Suprapubic skin (tissue), 4 donors: Measurements from ENCODE around the gene NMB. TPM values are rescaled to one million over a fixed set of nuclear protein-coding genes. Genes with fewer than 3 reads are reported as not detected.
"Not testable (repeated sequence)": the region's sequence is repeated elsewhere in the genome, so short reads cannot be mapped to it uniquely, and the experiment has no call there.

Source experiments
- DNase-seq, 2 donors: peaks; one replicate each; pipeline ENCODE4 v3.0.0-alpha.2; 2019; ENCODE audit warnings: low spot score in 2 of 2
- H3K27ac ChIP-seq: fragments of 200-600 bp; sonication (generic); one replicate; pipeline ENCODE4 v1.5.1; 2019
- H3K27me3 ChIP-seq: fragments of 200-600 bp; sonication (generic); one replicate; pipeline ENCODE4 v1.5.1; 2019
- H3K36me3 ChIP-seq: fragments of 200-600 bp; sonication (generic); one replicate; pipeline ENCODE4 v1.5.1; 2019
- H3K4me1 ChIP-seq: fragments of 200-600 bp; sonication (generic); one replicate; pipeline ENCODE4 v1.5.1; 2019
- H3K4me3 ChIP-seq: fragments of 200-600 bp; sonication (generic); one replicate; pipeline ENCODE4 v1.5.1; 2019; ENCODE audit warnings: mild to moderate bottlenecking
- H3K9me3 ChIP-seq: fragments of 200-600 bp; sonication (generic); one replicate; pipeline ENCODE4 v1.5.1; 2019
- CTCF ChIP-seq, 2 donors: fragments of 200-600 bp in 1 of 2; fragments of 450-650 bp in 1 of 2; sonication (generic) in 1 of 2; IDR thresholded peaks; one replicate each; pipeline ENCODE4 v1.5.1; 2016 to 2019; ENCODE audit warnings: antibody characterized with exemption in 2 of 2, mild to moderate bottlenecking in 1 of 2, moderate library complexity in 1 of 2
- EP300 ChIP-seq: sonication (generic); formaldehyde crosslinking; IDR thresholded peaks from one replicate; pipeline ENCODE4 v1.6.1; 2017; ENCODE audit warnings: antibody characterized with exemption
- POLR2A ChIP-seq, 2 donors: fragments of 450-650 bp; IDR thresholded peaks; one replicate each; pipeline ENCODE4 v1.6.1; 2017; ENCODE audit warnings: antibody characterized with exemption in 2 of 2, mild to moderate bottlenecking in 2 of 2, moderate library complexity in 2 of 2
- POLR2AphosphoS5 ChIP-seq, 3 donors: sonication (generic); formaldehyde crosslinking; IDR thresholded peaks; one replicate each; pipeline ENCODE4 v1.6.1; 2017; ENCODE audit warnings: antibody characterized with exemption in 3 of 3
- WGBS: methylation state at CpG from one replicate; pipeline ENCODE4 v1.1.5; 2018; 5-methylcytosine and 5-hydroxymethylcytosine counted together
- total RNA-seq, 4 donors: library from RNA; depleted of rRNA; stranded (reverse); fragments of >200 nt; gene quantifications; one replicate each; pipeline ENCODE4 v1.1.0, GENCODE V29; 2016

NMB gene
- total RNA-seq, 4 donors from 2014 or later, result 2.2 to 6.7 (median 3.5) TPM

- Histone ChIP-seq H3K27ac (no peak overlapping the region), H3K4me1 (peaks cover 4% of the 10 kb centered on the region), H3K27me3 (no peaks in the 10 kb centered on the region), H3K36me3 (no peaks in the 10 kb centered on the region), H3K9me3 (no peaks in the 10 kb centered on the region), H3K4me3 (no peak overlapping the region)
- TF ChIP-seq POLR2A (IDR thresholded peaks at IDR 0.05) (no peak), CTCF (IDR thresholded peaks at IDR 0.05) (no peak), EP300 (no peak), POLR2AphosphoS5 (IDR thresholded peaks at IDR 0.05) (no peak)
- 31% methylated on average over 1 of the region's 1 CpG for WGBS
- no peak for DNase-seq
Observed at GRCh38 chr15:84697236-84697990, 39.4 kb upstream of the NMB start.

- no peak overlapping the region for H3K27ac ChIP-seq
- H3K4me1 ChIP-seq, result peaks cover 4% of the 10 kb centered on the region
Observed at GRCh38 chr15:84696757-84697156, 38.8 kb upstream of the NMB start.

DNA sequence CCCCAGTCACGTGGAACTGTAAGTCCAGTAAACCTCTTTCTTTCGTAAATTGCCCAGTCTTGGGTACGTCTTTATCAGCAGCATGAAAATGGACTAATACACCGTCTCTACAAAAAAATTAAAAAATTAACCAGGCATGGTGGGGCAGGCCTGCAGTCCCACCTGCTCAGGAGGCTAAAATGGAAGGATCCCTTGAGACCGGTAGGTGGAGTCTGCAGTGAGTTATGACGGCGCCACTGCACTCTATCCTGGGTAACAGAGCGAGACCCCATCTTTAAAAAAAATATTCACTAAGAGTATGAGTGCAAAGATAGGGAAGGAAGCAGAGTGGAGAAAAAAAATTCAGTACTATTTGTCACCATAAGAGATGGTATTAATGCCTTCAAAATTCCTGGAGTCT, 32.3 kb upstream of the NMB start:
- Histone ChIP-seq H3K9me3 (no peaks in the 10 kb centered on the region), H3K4me3 (no peak overlapping the region), H3K27ac (no peak overlapping the region), H3K4me1 (no peaks in the 10 kb centered on the region), H3K27me3 (no peaks in the 10 kb centered on the region), H3K36me3 (peaks cover 34% of the 10 kb centered on the region)
- no peak for DNase-seq
- WGBS, result 98% methylated on average over 8 of the region's 8 CpGs
- TF ChIP-seq POLR2AphosphoS5 (IDR thresholded peaks at IDR 0.05), result no peak
- no peak for TF ChIP-seq POLR2A (IDR thresholded peaks at IDR 0.05)
- TF ChIP-seq EP300, result no peak
- TF ChIP-seq CTCF (IDR thresholded peaks at IDR 0.05), result no peak

More at GRCh38 chr15:84696757-84697156, 38.8 kb upstream of the NMB start:
- no peak overlapping the region for H3K4me3 ChIP-seq
- no peaks in the 10 kb centered on the region for H3K9me3 ChIP-seq
- TF ChIP-seq POLR2A (IDR thresholded peaks at IDR 0.05), result no peak
- no peak for TF ChIP-seq CTCF (IDR thresholded peaks at IDR 0.05)
- no peak for TF ChIP-seq POLR2AphosphoS5 (IDR thresholded peaks at IDR 0.05)
- no peak for TF ChIP-seq EP300
- 69% methylated on average over 4 of the region's 4 CpGs for WGBS
- no peaks in the 10 kb centered on the region for H3K27me3 ChIP-seq
- no peak for DNase-seq
- H3K36me3 ChIP-seq, result no peaks in the 10 kb centered on the region

GRCh38 chr15:84689858-84690257, 31.9 kb upstream of the NMB start:
- Histone ChIP-seq H3K4me3 (no peak overlapping the region), H3K9me3 (no peaks in the 10 kb centered on the region), H3K27ac (no peak overlapping the region), H3K4me1 (no peaks in the 10 kb centered on the region), H3K36me3 (peaks cover 34% of the 10 kb centered on the region), H3K27me3 (no peaks in the 10 kb centered on the region)
- no peak for DNase-seq
- 90% methylated on average over 4 of the region's 4 CpGs for WGBS
- TF ChIP-seq CTCF (IDR thresholded peaks at IDR 0.05), result no peak
- no peak for TF ChIP-seq POLR2A (IDR thresholded peaks at IDR 0.05)
- no peak for TF ChIP-seq EP300

GRCh38 chr15:84686446-84686845, 28.4 kb upstream of the NMB start:
- 87% methylated on average over 7 of the region's 7 CpGs for WGBS

DNA sequence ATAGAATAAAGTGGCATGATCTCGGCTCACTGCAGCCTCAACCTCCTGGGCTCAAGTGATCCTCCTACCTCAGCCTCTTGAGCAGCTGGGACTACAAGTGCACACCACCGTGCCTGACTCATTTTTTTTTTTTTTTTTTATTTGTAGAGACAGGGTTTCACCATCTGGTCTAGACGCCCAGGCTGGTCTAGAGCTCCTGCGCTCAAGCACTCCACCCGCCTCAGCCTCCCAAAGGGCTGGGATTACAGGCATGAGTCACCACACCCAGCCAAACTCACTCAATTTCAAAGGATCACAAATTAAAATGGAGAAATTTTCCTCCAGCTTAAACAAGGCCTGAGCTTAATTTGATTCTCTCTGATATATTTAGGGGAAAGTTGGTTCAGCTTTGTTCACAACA, 27.3 kb upstream of the NMB start:
- Histone ChIP-seq H3K36me3 (peaks cover 35% of the 10 kb centered on the region), H3K4me3 (no peak overlapping the region), H3K27ac (no peak overlapping the region), H3K4me1 (no peaks in the 10 kb centered on the region), H3K27me3 (no peaks in the 10 kb centered on the region), H3K9me3 (no peaks in the 10 kb centered on the region)
- WGBS, result 46% methylated on average over 5 of the region's 5 CpGs
- DNase-seq, result no peak
- no peak for TF ChIP-seq CTCF (IDR thresholded peaks at IDR 0.05)
- no peak for TF ChIP-seq EP300
- TF ChIP-seq POLR2AphosphoS5 (IDR thresholded peaks at IDR 0.05), result no peak
- no peak for TF ChIP-seq POLR2A (IDR thresholded peaks at IDR 0.05)

More at GRCh38 chr15:84686446-84686845, 28.4 kb upstream of the NMB start:
- not testable (repeated sequence) for DNase-seq, H3K27ac ChIP-seq, H3K27me3 ChIP-seq, H3K9me3 ChIP-seq, H3K4me1 ChIP-seq, H3K4me3 ChIP-seq
- H3K36me3 ChIP-seq, result peaks cover 39% of the 10 kb centered on the region
